HG03558 (cell line): ENCODE measurements around the gene LEMD1.

Experiments used
- ATAC-seq: cut with Tn5 transposase; IDR thresholded peaks from one replicate; pipeline ENCODE4 v1.9.1; 2021; ENCODE audit warnings: moderate number of reproducible peaks; ENCODE audit not compliant: unreplicated experiment; ENCODE audit errors: extremely low read depth

Gene LEMD1

GRCh38 chr1:205340676-205341075 is 81.2 kb downstream of the LEMD1 start:
- ATAC-seq, result no peak

DNA sequence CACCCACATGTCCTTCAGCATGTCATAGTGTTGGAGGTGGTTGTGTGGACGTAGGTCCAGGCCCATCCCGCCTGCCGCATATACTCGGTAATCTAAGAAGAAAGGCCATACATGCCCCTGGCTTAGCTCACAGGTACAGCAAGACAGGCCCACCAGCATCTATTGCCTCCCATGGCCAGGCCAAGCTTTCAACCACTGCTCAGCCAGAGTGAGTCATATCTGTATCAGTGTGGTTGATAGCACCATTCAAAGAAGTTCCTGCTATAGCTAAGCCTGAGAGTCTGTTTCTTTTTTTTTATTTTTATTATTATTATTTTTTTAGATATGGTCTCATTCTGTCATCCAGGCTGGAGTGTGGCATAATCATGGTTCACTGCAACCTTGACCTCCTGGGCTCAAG is 82.1 kb downstream of the LEMD1 start:
- ATAC-seq, result no peak

DNA sequence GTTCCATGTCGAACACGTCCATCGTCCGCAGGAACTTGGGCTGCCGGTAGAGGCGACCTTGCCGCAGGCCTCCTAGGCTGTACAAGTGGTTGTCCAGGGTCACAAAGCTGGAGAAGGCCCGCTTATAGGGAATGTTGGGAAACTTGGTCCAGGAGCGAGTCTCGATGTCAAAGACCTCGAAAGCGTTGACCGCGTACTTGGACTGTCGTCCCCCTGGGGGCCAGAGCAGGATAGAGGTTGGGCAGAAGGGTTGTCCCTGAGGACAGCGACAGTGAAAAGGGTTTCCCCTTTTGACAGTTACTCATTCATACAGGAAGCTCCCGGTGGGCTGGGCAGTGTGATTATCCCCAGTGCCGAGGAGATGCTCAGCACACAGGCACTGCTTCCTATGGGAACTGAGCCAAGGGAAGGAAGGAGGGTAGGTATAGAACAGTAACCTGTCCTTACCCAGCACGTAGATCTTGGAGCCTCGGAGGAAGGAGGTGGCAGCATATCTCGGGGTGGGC is 82.6 kb downstream of the LEMD1 start:
- no peak for ATAC-seq

DNA sequence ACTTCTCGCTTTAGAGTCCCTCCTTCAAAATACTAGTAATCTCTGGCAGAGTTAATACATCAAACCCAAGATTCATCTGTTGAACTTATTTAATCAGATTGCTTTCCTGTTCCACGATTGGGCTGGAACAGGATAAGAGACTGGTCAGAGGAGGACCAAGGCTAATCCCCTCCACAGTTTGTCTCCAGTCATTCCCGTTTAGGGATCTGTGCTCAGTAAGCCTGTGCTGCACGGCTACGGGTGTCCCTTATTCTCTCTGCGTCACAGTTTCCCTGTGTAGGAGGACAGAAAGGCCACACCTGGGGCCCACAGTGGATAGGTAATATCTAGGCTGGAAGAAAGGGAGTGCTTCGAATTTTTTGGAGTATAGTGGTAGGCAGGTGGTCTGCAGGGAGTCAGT is 83.8 kb downstream of the LEMD1 start:
- no peak for ATAC-seq

- no peak for ATAC-seq
Observed at GRCh38 chr1:205337481-205337880, 84.4 kb downstream of the LEMD1 start.

DNA sequence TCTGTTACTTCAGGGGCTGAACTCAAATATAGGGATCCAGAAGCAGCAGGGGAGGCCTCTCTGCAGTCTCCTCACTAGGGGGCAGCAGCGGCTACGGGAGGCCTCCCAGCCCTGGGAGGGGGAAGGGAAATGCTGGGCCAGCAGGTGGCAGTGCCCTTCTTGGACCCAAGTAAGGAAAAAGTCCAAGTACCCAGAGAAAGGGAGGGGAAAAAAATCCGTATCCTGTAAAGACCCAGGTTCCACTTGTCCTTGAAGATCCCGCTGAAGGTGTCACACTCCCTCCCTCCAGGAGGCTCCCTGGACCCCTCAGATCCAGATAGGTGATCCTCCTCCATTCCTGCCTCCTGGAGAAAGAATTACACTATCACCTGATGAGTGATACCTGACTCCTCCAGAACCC is 86.2 kb downstream of the LEMD1 start:
- no peak for ATAC-seq

- no peak for ATAC-seq
Observed at GRCh38 chr1:205332015-205332791, 89.7 kb downstream of the LEMD1 start.
